BLaER1 treated with 17β-estradiol and CSF1 and Interleukin-3, amounts not matched to agents 10 nM and 100 nM (cell line): ENCODE data around the gene DVL1.

Experiments used
- H3K27ac ChIP-seq, 11 experiments: shearing (Covaris generic); formaldehyde crosslinking; 2 replicates each; pipeline ENCODE4 v1.8.1; 2022
- H3K27me3 ChIP-seq, 11 experiments: shearing (Covaris generic); formaldehyde crosslinking; 2 replicates each; pipeline ENCODE4 v1.8.1; 2022
- H3K36me3 ChIP-seq, 11 experiments: shearing (Covaris generic); formaldehyde crosslinking; 2 replicates each; pipeline ENCODE4 v1.8.1; 2022
- H3K4me1 ChIP-seq, 10 experiments: shearing (Covaris generic); formaldehyde crosslinking; 2 replicates each; pipeline ENCODE4 v1.8.1; 2022
- H3K4me2 ChIP-seq, 11 experiments: shearing (Covaris generic); formaldehyde crosslinking; 2 replicates each; pipeline ENCODE4 v1.8.1; 2022
- H3K4me3 ChIP-seq, 10 experiments: shearing (Covaris generic); formaldehyde crosslinking; 2 replicates each; pipeline ENCODE4 v1.8.1; 2022
- H3K9ac ChIP-seq, 11 experiments: shearing (Covaris generic); formaldehyde crosslinking; 2 replicates each; pipeline ENCODE4 v1.8.1; 2022
- H3K9me3 ChIP-seq, 11 experiments: shearing (Covaris generic); formaldehyde crosslinking; replicated peaks in 1 of 11; 2 replicates each; pipeline ENCODE4 v1.8.1; 2022
- H4K20me1 ChIP-seq, 11 experiments: shearing (Covaris generic); formaldehyde crosslinking; 2 replicates each; pipeline ENCODE4 v1.8.1; 2022
- Cebpa-rat ChIP-seq, 11 experiments: shearing (Covaris generic); IDR thresholded peaks; 2 replicates each; pipeline ENCODE4 v1.8.1; 2022

The DVL1 gene

GRCh38 chr1:1343811-1344421 is 5.3 kb downstream of the DVL1 start:
- H3K4me2 ChIP-seq, result peak overlapping the region; percentile 9 to 100 (median 99); a peak in 15 of 22 replicates
- H3K4me1 ChIP-seq, result peaks cover 56 to 68% (median 66%) of the 10 kb centered on the region in 10 experiments
- no peak overlapping the region for H3K4me3 ChIP-seq
- TF ChIP-seq Cebpa-rat (IDR thresholded peaks at IDR 0.05), result no peak
- H4K20me1 ChIP-seq, result peaks cover 66 to 90% (median 83%) of the 10 kb centered on the region in 11 experiments; a peak in 21 of 22 replicates
- no peaks in the 10 kb centered on the region for H3K9me3 ChIP-seq
- H3K27ac ChIP-seq, result peak overlapping the region in 3 of 11 experiments; percentile 17 to 28 (median 20); a peak in 5 of 22 replicates
- H3K27me3 ChIP-seq, result no peaks in the 10 kb centered on the region
- peak overlapping the region in 8 of 11 experiments; percentile 24 to 93 (median 54); a peak in 10 of 22 replicates for H3K9ac ChIP-seq
- peaks cover 0 to 31% (median 23%) of the 10 kb centered on the region in 11 experiments; a peak in 17 of 22 replicates for H3K36me3 ChIP-seq

- Histone ChIP-seq H3K27ac (peak overlapping the region in 6 of 11 experiments; percentile 13 to 47 (median 36); a peak in 9 of 22 replicates), H3K27me3 (no peaks in the 10 kb centered on the region), H3K4me3 (no peak overlapping the region; a peak in 1 of 20 replicates), H4K20me1 (peaks cover 61 to 86% (median 74%) of the 10 kb centered on the region in 11 experiments; a peak in 21 of 22 replicates), H3K4me1 (peaks cover 46 to 58% (median 57%) of the 10 kb centered on the region in 10 experiments), H3K36me3 (peaks cover 0 to 42% (median 31%) of the 10 kb centered on the region in 11 experiments; a peak in 19 of 22 replicates), H3K9ac (peak overlapping the region in 10 of 11 experiments; percentile 23 to 57 (median 48); a peak in 14 of 22 replicates), H3K4me2 (peak overlapping the region; percentile 57 to 100 (median 99)), H3K9me3 (no peaks in the 10 kb centered on the region)
- no peak for TF ChIP-seq Cebpa-rat (IDR thresholded peaks at IDR 0.05)
Measured at GRCh38 chr1:1342584-1343115, 6.6 kb downstream of the DVL1 start.

GRCh38 chr1:1342061-1342562 is 7.1 kb downstream of the DVL1 start:
- Histone ChIP-seq H4K20me1 (peaks cover 55 to 86% (median 68%) of the 10 kb centered on the region in 11 experiments; a peak in 21 of 22 replicates), H3K36me3 (peaks cover under 1 to 46% (median 33%) of the 10 kb centered on the region in 11 experiments; a peak in 20 of 22 replicates), H3K27me3 (no peaks in the 10 kb centered on the region), H3K9ac (peak overlapping the region in 9 of 11 experiments; percentile 23 to 57 (median 48); a peak in 12 of 22 replicates), H3K4me3 (no peak overlapping the region), H3K4me1 (peaks cover 41 to 53% (median 52%) of the 10 kb centered on the region in 10 experiments), H3K9me3 (no peaks in the 10 kb centered on the region), H3K27ac (peak overlapping the region in 6 of 11 experiments; percentile 13 to 47 (median 36); a peak in 6 of 22 replicates), H3K4me2 (peak overlapping the region in 10 of 11 experiments; percentile 60 to 100 (median 100); a peak in 19 of 22 replicates)
- no peak for TF ChIP-seq Cebpa-rat (IDR thresholded peaks at IDR 0.05)

GRCh38 chr1:1341549-1342021 is 7.6 kb downstream of the DVL1 start:
- Histone ChIP-seq H4K20me1 (peaks cover 50 to 86% (median 63%) of the 10 kb centered on the region in 11 experiments; a peak in 21 of 22 replicates), H3K9ac (no peak overlapping the region), H3K4me2 (0 out of 22 replicates have a peak overlapping the region, but pooled peaks of 1 of the 11 experiments have one; percentile 96), H3K27ac (no peak overlapping the region), H3K4me3 (no peak overlapping the region), H3K9me3 (no peaks in the 10 kb centered on the region), H3K27me3 (no peaks in the 10 kb centered on the region), H3K36me3 (peaks cover 6 to 52% (median 34%) of the 10 kb centered on the region in 11 experiments; a peak in 20 of 22 replicates), H3K4me1 (peaks cover 36 to 48% (median 46%) of the 10 kb centered on the region in 10 experiments)
- no peak for TF ChIP-seq Cebpa-rat (IDR thresholded peaks at IDR 0.05)

- TF ChIP-seq Cebpa-rat (IDR thresholded peaks at IDR 0.05), result no peak
- Histone ChIP-seq H3K9ac (no peak overlapping the region), H3K36me3 (peaks cover 6 to 58% (median 39%) of the 10 kb centered on the region in 11 experiments; a peak in 20 of 22 replicates), H3K4me1 (peaks cover 29 to 41% (median 40%) of the 10 kb centered on the region in 10 experiments), H3K4me3 (no peak overlapping the region), H3K27me3 (no peaks in the 10 kb centered on the region), H3K27ac (no peak overlapping the region), H4K20me1 (peaks cover 44 to 86% (median 57%) of the 10 kb centered on the region in 11 experiments; a peak in 21 of 22 replicates), H3K9me3 (no peaks in the 10 kb centered on the region), H3K4me2 (no peak overlapping the region)
Measured at GRCh38 chr1:1340791-1341548, 8.2 kb downstream of the DVL1 start.

GRCh38 chr1:1340185-1340584 is 9.0 kb downstream of the DVL1 start:
- no peaks in the 10 kb centered on the region for H3K9me3 ChIP-seq
- peaks cover 6 to 66% (median 45%) of the 10 kb centered on the region in 11 experiments; a peak in 20 of 22 replicates for H3K36me3 ChIP-seq
- TF ChIP-seq Cebpa-rat (IDR thresholded peaks at IDR 0.05), result no peak
- no peak overlapping the region for H3K4me3 ChIP-seq
- H3K4me1 ChIP-seq, result peaks cover 22 to 34% (median 32%) of the 10 kb centered on the region in 10 experiments
- no peak overlapping the region for H3K27ac ChIP-seq
- H3K4me2 ChIP-seq, result no peak overlapping the region
- H3K9ac ChIP-seq, result no peak overlapping the region
- no peaks in the 10 kb centered on the region for H3K27me3 ChIP-seq
- H4K20me1 ChIP-seq, result peaks cover 40 to 86% (median 56%) of the 10 kb centered on the region in 11 experiments; a peak in 21 of 22 replicates

GRCh38 chr1:1338278-1338677 is 10.9 kb downstream of the DVL1 start:
- H3K36me3 ChIP-seq, result peaks cover 6 to 67% (median 48%) of the 10 kb centered on the region in 11 experiments; a peak in 20 of 22 replicates
- H3K27ac ChIP-seq, result no peak overlapping the region
- H4K20me1 ChIP-seq, result peaks cover 21 to 86% (median 45%) of the 10 kb centered on the region in 11 experiments; a peak in 21 of 22 replicates
- no peak overlapping the region for H3K4me2 ChIP-seq
- no peaks in the 10 kb centered on the region for H3K9me3 ChIP-seq
- no peak overlapping the region for H3K4me3 ChIP-seq
- no peak overlapping the region for H3K9ac ChIP-seq
- peaks cover 12 to 15% (median 13%) of the 10 kb centered on the region in 10 experiments; a peak in 19 of 20 replicates for H3K4me1 ChIP-seq
- no peaks in the 10 kb centered on the region for H3K27me3 ChIP-seq
- no peak for TF ChIP-seq Cebpa-rat (IDR thresholded peaks at IDR 0.05)

GRCh38 chr1:1337793-1338147 is 11.4 kb downstream of the DVL1 start:
- Histone ChIP-seq H3K36me3 (peaks cover 6 to 67% (median 48%) of the 10 kb centered on the region in 11 experiments; a peak in 20 of 22 replicates), H3K4me2 (no peak overlapping the region), H3K4me3 (no peak overlapping the region)

More at GRCh38 chr1:1337793-1338147, 11.4 kb downstream of the DVL1 start:
- Histone ChIP-seq H3K27ac (no peak overlapping the region), H3K9me3 (no peaks in the 10 kb centered on the region), H3K4me1 (peaks cover 7 to 9% (median 8%) of the 10 kb centered on the region in 10 experiments; a peak in 19 of 20 replicates), H3K27me3 (no peaks in the 10 kb centered on the region), H4K20me1 (peaks cover 16 to 86% (median 40%) of the 10 kb centered on the region in 11 experiments; a peak in 20 of 22 replicates), H3K9ac (no peak overlapping the region)
- no peak for TF ChIP-seq Cebpa-rat (IDR thresholded peaks at IDR 0.05)
